Mesenchymal stem cell (in vitro differentiated cells and primary cell): ENCODE measurements around the gene CFD.
A peak's percentile ranks its signal among the peaks of the same experiment; 100 is the strongest.
"Not testable (repeated sequence)": the region's sequence is repeated elsewhere in the genome, so short reads cannot be mapped to it uniquely, and the experiment has no call there.

ENCODE experiments used
- DNase-seq: peaks from one replicate; pipeline ENCODE4 v3.0.0-alpha.2; 2013
- H2AFZ ChIP-seq: one replicate; pipeline ENCODE4 v1.6.1; 2013; ENCODE audit warnings: low read depth, mild to moderate bottlenecking, control low read depth, inconsistent platforms, low read length, moderate library complexity
- H2AK5ac ChIP-seq: 2 replicates; pipeline ENCODE4 v1.6.1; 2013; ENCODE audit warnings: low read length, moderate library complexity, mild to moderate bottlenecking, inconsistent platforms; ENCODE audit not compliant: severe bottlenecking
- H2BK120ac ChIP-seq: one replicate; pipeline ENCODE4 v1.6.1; 2013; ENCODE audit warnings: low read depth, mild to moderate bottlenecking, inconsistent platforms, low read length, moderate library complexity
- H2BK12ac ChIP-seq, 2 experiments: one replicate each; pipeline ENCODE4 v1.6.1; 2013; ENCODE audit warnings: inconsistent platforms in 2 of 2, low read length in 2 of 2, mild to moderate bottlenecking in 2 of 2, moderate library complexity in 2 of 2, control low read depth in 1 of 2
- H2BK15ac ChIP-seq: one replicate; pipeline ENCODE4 v1.6.1; 2013; ENCODE audit warnings: mild to moderate bottlenecking, low read depth, inconsistent platforms; ENCODE audit not compliant: poor library complexity, severe bottlenecking
- H2BK5ac ChIP-seq: 2 replicates; pipeline ENCODE4 v1.6.1; 2013; ENCODE audit warnings: low read depth, mild to moderate bottlenecking, low read length, control low read depth, inconsistent platforms; ENCODE audit not compliant: poor library complexity, severe bottlenecking
- H3K14ac ChIP-seq, 2 experiments: one replicate each; pipeline ENCODE4 v1.6.1; 2013; ENCODE audit warnings: inconsistent platforms in 2 of 2, low read length in 2 of 2, control low read depth in 1 of 2, mild to moderate bottlenecking in 1 of 2, moderate library complexity in 1 of 2
- H3K18ac ChIP-seq, 2 experiments: one replicate each; pipeline ENCODE4 v1.6.1; 2013; ENCODE audit warnings: inconsistent platforms in 2 of 2, low read length in 2 of 2, control low read depth in 1 of 2, low read depth in 1 of 2, mild to moderate bottlenecking in 1 of 2
- H3K23ac ChIP-seq, 2 experiments: one replicate each; pipeline ENCODE4 v1.6.1; 2013; ENCODE audit warnings: inconsistent platforms in 2 of 2, low read length in 2 of 2, mild to moderate bottlenecking in 2 of 2, moderate library complexity in 2 of 2, control low read depth in 1 of 2
- H3K27ac ChIP-seq: 2 replicates; pipeline ENCODE4 v1.5.1; 2013; ENCODE audit warnings: mild to moderate bottlenecking, moderate library complexity, low read length, control low read depth, inconsistent platforms; ENCODE audit not compliant: poor library complexity, severe bottlenecking
- H3K27me3 ChIP-seq, 2 experiments: 2 replicates each; pipeline versions ENCODE4 v1.6.1 to v1.7.0; 2013; ENCODE audit warnings: low read length in 2 of 2, mild to moderate bottlenecking in 2 of 2, moderate library complexity in 2 of 2, control low read depth in 1 of 2, inconsistent platforms in 1 of 2; ENCODE audit not compliant: control insufficient read depth in 1 of 2, insufficient read depth in 1 of 2
- H3K36me3 ChIP-seq, 2 experiments: 2 replicates each; pipeline versions ENCODE4 v1.6.1 to v1.7.0; 2013; ENCODE audit warnings: low read length in 2 of 2, control low read depth in 1 of 2, inconsistent platforms in 1 of 2, low read depth in 1 of 2, mild to moderate bottlenecking in 1 of 2; ENCODE audit not compliant: insufficient read depth in 2 of 2, control insufficient read depth in 1 of 2
- H3K4ac ChIP-seq, 2 experiments: one replicate each; pipeline ENCODE4 v1.6.1; 2013; ENCODE audit warnings: inconsistent platforms in 2 of 2, low read length in 2 of 2, mild to moderate bottlenecking in 2 of 2, moderate library complexity in 2 of 2, control low read depth in 1 of 2, low read depth in 1 of 2
- H3K4me1 ChIP-seq: 2 replicates; pipeline ENCODE4 v1.6.1; 2013; ENCODE audit warnings: low read depth, low read length, control low read depth; ENCODE audit not compliant: control insufficient read depth, insufficient read depth
- H3K4me2 ChIP-seq: 2 replicates; pipeline ENCODE4 v1.6.1; 2013; ENCODE audit warnings: low read length, mild to moderate bottlenecking, inconsistent platforms; ENCODE audit not compliant: poor library complexity, severe bottlenecking
- H3K4me3 ChIP-seq, 2 experiments: 2 replicates each; pipeline versions ENCODE4 v1.5.1 to v1.7.0; 2013; ENCODE audit warnings: low read length in 2 of 2, mild to moderate bottlenecking in 2 of 2, control low read depth in 1 of 2, low read depth in 1 of 2; ENCODE audit not compliant: insufficient read depth in 1 of 2
- H3K79me1 ChIP-seq: replicated peaks from 2 replicates; pipeline ENCODE4 v1.6.1; 2013; ENCODE audit warnings: mild to moderate bottlenecking, control low read depth, low read length, inconsistent platforms; ENCODE audit not compliant: poor library complexity, severe bottlenecking
- H3K9ac ChIP-seq: 2 replicates; pipeline ENCODE4 v1.7.0; 2013; ENCODE audit warnings: mild to moderate bottlenecking, low read length, moderate library complexity
- H3K9me3 ChIP-seq: 2 replicates; pipeline ENCODE4 v1.7.0; 2013; ENCODE audit warnings: mild to moderate bottlenecking, low read length; ENCODE audit not compliant: control insufficient read depth
- H4K8ac ChIP-seq: one replicate; pipeline ENCODE4 v1.6.1; 2013; ENCODE audit warnings: inconsistent platforms, mild to moderate bottlenecking, low read length, moderate library complexity
- H4K91ac ChIP-seq: one replicate; pipeline ENCODE4 v1.6.1; 2013; ENCODE audit warnings: mild to moderate bottlenecking, low read length, inconsistent platforms
- WGBS: methylation state at CpG from one replicate; pipeline ENCODE4 v1.1.7; 2013; ENCODE audit warnings: mixed read lengths; 5-methylcytosine and 5-hydroxymethylcytosine counted together

Gene CFD

DNA sequence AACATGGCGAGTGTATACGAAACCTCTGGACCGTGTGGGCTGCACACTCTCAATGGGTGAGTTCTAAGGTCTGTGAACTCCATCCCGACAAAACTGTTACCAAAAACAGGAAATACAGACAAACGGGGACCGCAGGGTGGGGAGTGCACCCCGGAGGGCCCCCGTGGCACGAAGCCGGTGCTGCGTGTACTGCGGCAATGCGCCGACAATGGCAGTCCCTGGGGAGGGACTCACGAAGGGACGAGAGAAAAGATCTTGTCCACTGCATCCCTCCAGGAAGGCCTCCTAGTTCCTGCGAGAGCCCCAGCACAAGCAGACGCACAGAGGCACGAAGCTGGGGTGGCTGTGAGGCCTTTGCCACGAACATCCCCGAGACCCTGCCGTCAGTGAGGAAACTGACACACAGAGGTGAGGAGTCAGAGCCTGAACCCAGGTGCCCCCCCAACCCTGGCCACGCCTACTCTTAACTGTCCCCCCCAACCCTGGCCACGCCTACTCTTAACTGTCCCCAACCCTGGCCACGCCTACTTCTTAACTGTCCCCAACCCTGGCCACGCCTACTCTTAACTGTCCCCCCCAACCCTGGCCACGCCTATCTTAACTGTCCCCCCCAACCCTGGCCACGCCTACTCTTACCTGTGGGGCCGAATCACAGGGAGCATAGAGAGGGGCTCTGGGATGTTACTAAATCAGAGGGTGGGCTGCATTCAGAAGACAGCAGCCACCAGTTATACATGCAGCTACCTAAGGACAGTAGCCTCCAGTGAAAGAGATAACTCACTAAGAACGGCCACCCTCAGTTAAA lies 29.3 kb downstream of the CFD start:
- Histone ChIP-seq H2BK15ac (no peak overlapping the region), H3K4ac (no peak overlapping the region), H3K9me3 (no peaks in the 10 kb centered on the region), H2BK120ac (no peak overlapping the region), H3K27me3 (no peaks in the 10 kb centered on the region), H3K27ac (no peak overlapping the region), H2AFZ (no peak overlapping the region), H3K9ac (no peak overlapping the region), H3K14ac (no peak overlapping the region), H3K79me1 (peaks cover 48% of the 10 kb centered on the region), H4K8ac (no peak overlapping the region), H2BK12ac (no peak overlapping the region), H3K4me3 (no peak overlapping the region), H3K23ac (no peak overlapping the region), H2AK5ac (no peak overlapping the region), H3K4me2 (no peak overlapping the region), H3K4me1 (peaks cover 14% of the 10 kb centered on the region), H4K91ac (no peak overlapping the region), H3K18ac (no peak overlapping the region), H2BK5ac (no peak overlapping the region), H3K36me3 (peaks cover 46 to 67% of the 10 kb centered on the region in 2 experiments)
- 97% methylated on average over 30 of the region's 30 CpGs for WGBS
- no peak for DNase-seq

DNA sequence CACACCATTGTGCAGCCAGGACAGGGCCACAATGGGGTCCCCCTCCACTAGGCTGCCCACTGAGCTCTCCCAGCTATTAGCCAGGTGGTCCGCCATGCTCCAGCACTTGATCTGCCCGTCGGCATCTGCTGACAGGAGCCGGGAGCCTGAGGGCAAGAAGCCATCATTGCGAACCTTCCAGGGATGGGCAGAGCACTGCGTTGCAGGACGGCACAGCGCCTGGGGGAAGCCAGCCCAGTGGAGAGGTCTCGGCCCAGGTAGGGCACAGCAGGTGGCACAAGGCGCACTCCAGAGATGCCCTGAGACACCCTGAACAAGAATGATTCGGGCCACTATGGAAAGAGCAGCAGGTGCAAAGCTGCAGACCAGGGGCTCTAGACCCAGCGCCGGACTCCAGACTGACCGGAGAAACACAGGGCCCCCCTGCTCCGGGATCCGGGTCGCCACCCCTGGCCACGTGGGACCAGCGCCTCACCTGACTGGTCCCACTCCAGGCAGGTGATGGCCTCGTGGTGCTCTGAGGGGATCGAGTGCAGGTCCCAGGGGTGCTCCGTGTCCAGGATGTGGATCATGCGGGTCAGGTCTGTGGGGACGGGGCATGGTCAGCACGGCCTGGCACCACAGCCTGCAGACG lies 30.3 kb downstream of the CFD start:
- H4K91ac ChIP-seq: no peak overlapping the region
- no peak for DNase-seq
- H4K8ac ChIP-seq: no peak overlapping the region
- no peak overlapping the region for H2BK15ac ChIP-seq
- 98% methylated on average over 26 of the region's 26 CpGs for WGBS
- H3K23ac ChIP-seq: no peak overlapping the region
- no peaks in the 10 kb centered on the region for H3K27me3 ChIP-seq
- no peak overlapping the region for H2BK12ac ChIP-seq
- H3K14ac ChIP-seq: no peak overlapping the region
- no peak overlapping the region for H3K4me2 ChIP-seq
- H3K4me3 ChIP-seq: no peak overlapping the region
- no peak overlapping the region for H2BK120ac ChIP-seq
- H3K4me1 ChIP-seq: peaks cover 6% of the 10 kb centered on the region
- H3K27ac ChIP-seq: no peak overlapping the region
- peaks cover 44 to 57% of the 10 kb centered on the region in 2 experiments for H3K36me3 ChIP-seq
- no peak overlapping the region for H2AK5ac ChIP-seq
- no peak overlapping the region for H2AFZ ChIP-seq
- no peak overlapping the region for H3K18ac ChIP-seq
- no peak overlapping the region for H3K4ac ChIP-seq
- H2BK5ac ChIP-seq: no peak overlapping the region
- H3K79me1 ChIP-seq: peaks cover 43% of the 10 kb centered on the region
- H3K9me3 ChIP-seq: no peaks in the 10 kb centered on the region
- H3K9ac ChIP-seq: no peak overlapping the region

DNA sequence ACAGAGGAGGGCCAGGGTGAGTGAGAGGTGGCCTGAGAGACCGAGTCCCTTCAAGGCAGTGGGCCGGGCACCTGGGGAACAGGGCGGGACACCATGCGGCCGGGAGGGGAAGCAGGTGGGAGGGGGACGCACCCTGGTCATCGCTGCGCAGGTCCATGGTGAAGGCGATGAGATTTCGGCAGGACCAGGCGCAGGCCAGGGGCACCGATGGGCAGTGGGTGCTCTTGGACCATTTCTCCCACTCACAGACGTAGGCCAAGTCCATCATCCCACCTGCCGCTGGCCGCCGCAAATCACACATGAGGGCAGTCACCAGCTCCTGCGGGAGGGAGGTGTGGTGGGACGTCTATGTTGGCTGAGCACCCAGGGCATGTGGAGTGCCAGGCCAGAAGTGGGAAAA lies 31.4 kb downstream of the CFD start:
- Histone ChIP-seq H3K4me2 (no peak overlapping the region), H3K4me3 (no peak overlapping the region)
- WGBS: 98% methylated on average over 18 of the region's 18 CpGs

DNA sequence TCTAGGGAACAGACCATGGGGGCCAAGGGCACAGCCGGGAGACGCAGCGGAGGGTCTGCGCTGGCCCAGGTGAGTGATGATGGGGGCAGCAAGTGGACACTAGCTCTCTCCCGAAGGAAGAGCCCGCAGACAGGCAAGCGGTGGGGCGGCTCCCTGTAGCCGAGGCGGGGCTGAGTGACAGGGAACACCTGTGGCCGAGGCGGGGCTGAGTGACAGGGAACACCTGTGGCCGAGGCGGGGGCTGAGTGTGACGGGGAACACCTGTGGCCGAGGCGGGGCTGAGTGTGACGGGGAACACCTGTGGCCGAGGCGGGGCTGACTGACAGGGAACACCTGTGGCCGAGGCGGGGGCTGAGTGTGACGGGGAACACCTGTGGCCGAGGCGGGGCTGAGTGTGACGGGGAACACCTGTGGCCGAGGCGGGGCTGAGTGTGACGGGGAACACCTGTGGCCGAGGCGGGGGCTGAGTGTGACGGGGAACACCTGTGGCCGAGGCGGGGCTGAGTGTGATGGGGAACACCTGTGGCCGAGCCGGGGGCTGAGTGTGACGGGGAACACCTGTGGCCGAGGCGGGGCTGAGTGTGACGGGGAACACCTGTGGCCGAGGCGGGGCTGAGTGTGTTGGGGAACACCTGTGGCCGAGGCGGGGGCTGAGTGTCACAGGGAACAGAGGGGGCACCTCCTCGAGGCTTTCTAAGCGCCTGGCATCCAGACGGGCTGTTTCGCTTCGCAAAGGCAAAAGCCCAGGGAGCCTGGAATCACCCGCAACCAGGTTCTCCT lies 32.1 kb downstream of the CFD start:
- not testable (repeated sequence) for H4K91ac ChIP-seq, H3K9me3 ChIP-seq, H3K23ac ChIP-seq, H3K18ac ChIP-seq, H3K4ac ChIP-seq, H3K27me3 ChIP-seq, H4K8ac ChIP-seq, H3K14ac ChIP-seq, H2BK15ac ChIP-seq, H2BK5ac ChIP-seq, DNase-seq, H2BK12ac ChIP-seq, H2BK120ac ChIP-seq, H3K27ac ChIP-seq, H2AFZ ChIP-seq, H3K4me1 ChIP-seq
- Histone ChIP-seq H3K4me3 (peak overlapping the region; percentile 83 to 99), H3K36me3 (peaks cover 32 to 49% of the 10 kb centered on the region in 2 experiments), H2AK5ac (peak overlapping the region; percentile 78), H3K9ac (peak overlapping the region; percentile 85), H3K79me1 (peaks cover 28% of the 10 kb centered on the region), H3K4me2 (peak overlapping the region; percentile 55)
- 95% methylated on average over 34 of the region's 50 CpGs for WGBS

More for the DNA sequence above, 31.4 kb downstream of the CFD start:
- no peaks in the 10 kb centered on the region for H3K27me3 ChIP-seq
- no peak overlapping the region for H3K14ac ChIP-seq
- no peak overlapping the region for H2AK5ac ChIP-seq
- peaks cover 37 to 49% of the 10 kb centered on the region in 2 experiments for H3K36me3 ChIP-seq
- DNase-seq: no peak
- H3K4me1 ChIP-seq: peaks cover 8% of the 10 kb centered on the region
- no peak overlapping the region for H2BK12ac ChIP-seq
- no peak overlapping the region for H3K23ac ChIP-seq
- no peak overlapping the region for H3K27ac ChIP-seq
- H3K79me1 ChIP-seq: peaks cover 36% of the 10 kb centered on the region
- no peaks in the 10 kb centered on the region for H3K9me3 ChIP-seq
- no peak overlapping the region for H2AFZ ChIP-seq
- H3K9ac ChIP-seq: no peak overlapping the region
- H3K18ac ChIP-seq: no peak overlapping the region
- H4K91ac ChIP-seq: no peak overlapping the region
- H2BK15ac ChIP-seq: no peak overlapping the region
- H4K8ac ChIP-seq: no peak overlapping the region
- H2BK120ac ChIP-seq: no peak overlapping the region
- H3K4ac ChIP-seq: no peak overlapping the region
- no peak overlapping the region for H2BK5ac ChIP-seq
